Pulmonary artery endothelial cell (primary cell): ENCODE results near the gene MYL3. TPM values are rescaled to one million over a fixed set of nuclear protein-coding genes. Genes with fewer than 3 reads are reported as not detected.

Experiments used
- DNase-seq: peaks from one replicate; pipeline ENCODE4 v3.0.0-alpha.2; 2011; ENCODE audit warnings: low read depth, low spot score
- total RNA-seq: library from RNA; depleted of rRNA; stranded (reverse); fragments of >200 nt; gene quantifications from 2 replicates; pipeline ENCODE4 v1.2.3, GENCODE V29; 2014

The MYL3 gene
- total RNA-seq, 1 donor from 2014 or later, result not detected

GRCh38 chr3:46899151-46900006 lies 36.1 kb upstream of the MYL3 start:
- no peak for DNase-seq

GRCh38 chr3:46898321-46899150 lies 35.3 kb upstream of the MYL3 start:
- no peak for DNase-seq

- DNase-seq, result no peak
Observed at GRCh38 chr3:46897829-46898320, 34.6 kb upstream of the MYL3 start.

- DNase-seq, result no peak
Observed at GRCh38 chr3:46897031-46897430, 33.8 kb upstream of the MYL3 start.

- no peak for DNase-seq
Observed at GRCh38 chr3:46896386-46896785, 33.1 kb upstream of the MYL3 start.

- no peak for DNase-seq
Observed at GRCh38 chr3:46895761-46896160, 32.5 kb upstream of the MYL3 start.

- no peak for DNase-seq
Observed at GRCh38 chr3:46895204-46895660, 32.0 kb upstream of the MYL3 start.

GRCh38 chr3:46894256-46894655 lies 31.0 kb upstream of the MYL3 start:
- no peak for DNase-seq

- DNase-seq, result no peak
Observed at GRCh38 chr3:46893763-46894162, 30.5 kb upstream of the MYL3 start.

GRCh38 chr3:46893146-46893748 lies 30.0 kb upstream of the MYL3 start:
- DNase-seq, result no peak

GRCh38 chr3:46892285-46893145 lies 29.3 kb upstream of the MYL3 start:
- DNase-seq, result no peak

GRCh38 chr3:46891132-46891531 lies 27.9 kb upstream of the MYL3 start:
- DNase-seq, result no peak

- DNase-seq, result no peak
Observed at GRCh38 chr3:46890132-46890531, 26.9 kb upstream of the MYL3 start.

GRCh38 chr3:46889381-46890110 lies 26.3 kb upstream of the MYL3 start:
- no peak for DNase-seq

GRCh38 chr3:46888705-46889104 lies 25.5 kb upstream of the MYL3 start:
- DNase-seq, result no peak

GRCh38 chr3:46887980-46888494 lies 24.8 kb upstream of the MYL3 start:
- DNase-seq, result no peak

GRCh38 chr3:46885612-46886011 lies 22.4 kb upstream of the MYL3 start:
- DNase-seq, result no peak

- no peak for DNase-seq
Observed at GRCh38 chr3:46884929-46885328, 21.7 kb upstream of the MYL3 start.

- DNase-seq, result no peak
Observed at GRCh38 chr3:46884427-46884826, 21.2 kb upstream of the MYL3 start.

- no peak for DNase-seq
Observed at GRCh38 chr3:46883830-46884185, 20.6 kb upstream of the MYL3 start.
